GM18526 (cell line): ENCODE data around the gene RGS9BP.

ENCODE experiments used
- POLR2A ChIP-seq: IDR thresholded peaks from 3 replicates; pipeline ENCODE4 v1.6.1; 2011; ENCODE audit not compliant: insufficient read length; ENCODE audit errors: extremely low read depth

The RGS9BP gene

GRCh38 chr19:32720216-32720935 is 44.7 kb downstream of the RGS9BP start:
- TF ChIP-seq POLR2A, result no peak

GRCh38 chr19:32720936-32721250 is 45.2 kb downstream of the RGS9BP start:
- TF ChIP-seq POLR2A, result no peak
